ENCODE measurements around the gene HTT.

DNA sequence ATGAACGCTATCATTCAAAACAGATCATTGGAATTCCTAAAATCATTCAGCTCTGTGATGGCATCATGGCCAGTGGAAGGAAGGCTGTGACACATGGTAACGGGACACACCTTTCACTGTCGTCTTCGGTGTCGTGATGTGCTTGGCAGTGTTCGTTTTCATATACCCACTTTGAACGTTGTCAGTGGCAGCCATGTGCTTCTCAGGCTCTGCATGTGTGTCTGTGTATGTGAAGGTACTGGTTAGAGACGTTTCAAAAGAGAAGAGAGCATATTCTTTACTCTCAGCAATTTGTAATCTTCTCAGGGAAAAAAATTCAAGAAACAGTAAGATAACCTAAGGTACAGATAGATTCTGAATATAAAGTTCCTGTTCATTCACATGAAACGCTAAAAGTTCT lies 103.9 kb downstream of the HTT start:
- TF ChIP-seq, protein P1, sequence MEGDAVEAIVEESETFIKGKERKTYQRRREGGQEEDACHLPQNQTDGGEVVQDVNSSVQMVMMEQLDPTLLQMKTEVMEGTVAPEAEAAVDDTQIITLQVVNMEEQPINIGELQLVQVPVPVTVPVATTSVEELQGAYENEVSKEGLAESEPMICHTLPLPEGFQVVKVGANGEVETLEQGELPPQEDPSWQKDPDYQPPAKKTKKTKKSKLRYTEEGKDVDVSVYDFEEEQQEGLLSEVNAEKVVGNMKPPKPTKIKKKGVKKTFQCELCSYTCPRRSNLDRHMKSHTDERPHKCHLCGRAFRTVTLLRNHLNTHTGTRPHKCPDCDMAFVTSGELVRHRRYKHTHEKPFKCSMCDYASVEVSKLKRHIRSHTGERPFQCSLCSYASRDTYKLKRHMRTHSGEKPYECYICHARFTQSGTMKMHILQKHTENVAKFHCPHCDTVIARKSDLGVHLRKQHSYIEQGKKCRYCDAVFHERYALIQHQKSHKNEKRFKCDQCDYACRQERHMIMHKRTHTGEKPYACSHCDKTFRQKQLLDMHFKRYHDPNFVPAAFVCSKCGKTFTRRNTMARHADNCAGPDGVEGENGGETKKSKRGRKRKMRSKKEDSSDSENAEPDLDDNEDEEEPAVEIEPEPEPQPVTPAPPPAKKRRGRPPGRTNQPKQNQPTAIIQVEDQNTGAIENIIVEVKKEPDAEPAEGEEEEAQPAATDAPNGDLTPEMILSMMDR (IDR thresholded peaks at IDR 0.05), result no peak
- TF ChIP-seq ESRRA (CRISPR knock-in tag; IDR thresholded peaks at IDR 0.05; ENCODE audit: borderline replicate concordance), result no peak

Measured in WTC11 (cell line).